Epithelial cell of esophagus (primary cell): ENCODE data around the gene ITGB1.

Experiments
- DNase-seq: peaks from one replicate; pipeline ENCODE4 v3.0.0; 2010; ENCODE audit warnings: low read depth
- H3K4me3 ChIP-seq: 2 replicates; pipeline ENCODE4 v1.5.1; 2011; ENCODE audit warnings: mild to moderate bottlenecking, low read length, control low read depth
- CTCF ChIP-seq: IDR thresholded peaks from 2 replicates; pipeline ENCODE4 v1.5.1; 2011; ENCODE audit warnings: low read depth, mild to moderate bottlenecking, low read length, control low read depth, inconsistent platforms; ENCODE audit not compliant: insufficient read depth; ENCODE audit errors: missing control alignments

ITGB1 gene

DNA sequence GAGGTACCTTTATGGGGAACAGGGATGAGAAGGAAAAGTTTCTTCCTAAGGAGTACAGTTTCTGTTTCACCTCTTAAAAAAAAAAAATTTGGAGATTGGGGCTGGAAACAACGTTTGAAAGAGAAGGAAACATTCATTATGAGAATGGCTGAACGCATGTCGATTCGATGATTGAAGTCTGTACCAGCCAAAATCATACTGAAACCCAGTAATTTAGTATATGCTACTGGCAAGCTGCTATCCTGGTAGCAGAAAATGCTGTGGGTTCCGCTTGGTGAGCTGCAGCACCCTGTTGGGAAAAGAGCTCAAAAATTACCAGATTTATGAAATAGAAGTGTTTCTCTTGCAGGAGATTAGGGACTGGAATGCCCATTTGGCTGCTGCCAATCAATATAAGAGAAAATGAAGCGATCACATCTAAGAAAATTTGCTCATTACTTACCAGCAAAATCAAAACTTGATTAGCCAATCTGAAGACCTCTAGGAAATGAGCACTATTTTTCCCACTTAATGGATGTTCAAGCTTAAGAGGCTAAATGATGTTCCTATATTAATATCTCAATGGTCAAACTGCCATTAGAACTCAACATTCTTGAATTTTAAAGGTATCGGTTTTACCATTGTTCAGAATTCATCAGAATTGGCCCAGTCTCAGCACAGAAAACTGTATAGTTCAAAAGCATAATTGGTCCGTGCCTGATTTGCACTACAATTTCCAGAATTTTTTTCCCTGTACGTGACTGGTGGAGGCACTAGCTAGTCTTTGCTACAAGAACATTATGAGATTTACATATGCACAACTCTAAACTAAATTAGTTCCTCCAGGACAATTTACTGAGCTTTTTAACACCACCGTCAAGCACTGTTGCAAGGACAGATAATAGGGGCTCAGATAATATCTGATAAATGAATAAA lies 1.2 kb upstream of the ITGB1 start:
- DNase-seq: no peak
- no peak for TF ChIP-seq CTCF

DNA sequence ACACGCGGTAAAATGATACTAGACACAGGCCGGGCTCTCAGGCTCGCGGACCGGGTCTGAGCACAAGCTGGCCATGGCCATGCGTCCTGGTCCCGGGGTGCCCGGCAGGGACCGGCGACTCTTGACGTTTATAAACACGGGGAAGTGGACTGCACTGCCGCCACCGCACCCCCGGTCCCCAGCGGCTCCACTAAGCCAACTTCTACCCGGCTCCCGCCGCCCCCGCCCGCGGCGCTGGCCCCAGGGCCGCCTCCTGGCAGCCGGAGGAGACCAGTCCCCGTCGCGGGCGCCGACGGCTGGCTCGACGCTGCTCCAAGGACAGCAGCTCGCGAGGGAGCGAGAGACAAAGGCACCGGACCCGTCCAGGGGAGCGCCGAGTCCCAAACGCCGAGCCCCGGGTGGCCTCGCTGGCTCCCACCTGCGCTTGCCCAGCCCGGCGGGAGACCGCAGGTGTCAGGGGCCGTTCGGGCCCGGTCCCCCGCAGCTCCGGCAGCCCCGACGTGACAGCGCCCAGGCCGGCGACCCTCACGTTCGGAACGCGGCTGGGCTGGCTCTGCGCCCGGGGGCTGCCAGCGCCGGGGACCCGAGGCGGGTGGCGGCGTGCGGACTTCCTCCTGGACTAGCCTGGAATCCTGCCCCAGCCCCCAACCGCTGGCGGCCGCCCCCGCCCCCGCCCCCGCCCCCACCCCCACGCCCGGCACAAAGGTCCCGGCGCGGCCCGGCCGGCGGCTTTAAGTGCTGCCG lies 517 bp downstream of the ITGB1 start:
- no peak for TF ChIP-seq CTCF
- DNase-seq: no peak
- H3K4me3 ChIP-seq: peak overlapping the region; percentile 75

More for the DNA sequence above, 1.2 kb upstream of the ITGB1 start:
- peak overlapping the region; percentile 78 for H3K4me3 ChIP-seq

DNA sequence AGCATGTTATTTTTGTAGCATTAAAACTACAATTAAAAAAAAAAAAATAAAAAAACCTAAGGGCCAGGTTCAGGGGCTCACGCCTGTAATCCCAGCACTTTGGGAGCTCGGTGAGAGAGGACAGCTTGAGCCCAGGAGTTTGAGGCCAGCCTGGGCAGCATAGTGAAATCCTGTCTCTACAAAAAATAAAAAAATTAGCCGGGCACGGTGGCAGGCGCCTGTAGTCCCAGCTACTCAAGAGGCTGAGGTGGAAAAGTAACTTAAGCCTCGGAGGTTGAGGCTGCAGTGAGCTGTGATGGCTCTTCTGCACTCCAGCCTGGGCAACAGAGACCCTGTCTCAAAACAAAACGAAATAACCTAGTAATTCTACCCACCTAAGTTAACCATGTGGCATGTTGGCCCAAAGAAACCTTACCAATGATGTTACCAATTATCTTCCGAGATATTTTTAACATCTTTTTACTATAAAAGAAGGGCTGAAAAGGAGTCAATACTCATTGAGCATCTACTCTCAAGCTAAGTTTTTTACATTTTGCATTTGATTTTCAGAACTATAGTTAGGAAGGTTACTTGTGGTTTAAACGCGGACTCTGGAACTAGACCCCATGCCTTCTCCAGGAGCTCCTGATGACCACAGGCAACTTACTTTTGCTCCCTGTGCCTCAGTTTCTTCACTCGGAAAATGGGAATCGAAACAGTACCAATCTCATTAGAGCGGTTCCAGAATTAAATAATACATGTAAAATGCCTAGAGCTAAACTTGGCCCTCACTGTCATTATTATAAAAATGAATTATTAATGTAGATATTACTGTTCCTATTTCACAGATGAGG lies 1.4 kb downstream of the ITGB1 start:
- peak overlapping the region; percentile 75 for H3K4me3 ChIP-seq
- no peak for DNase-seq
- no peak for TF ChIP-seq CTCF

DNA sequence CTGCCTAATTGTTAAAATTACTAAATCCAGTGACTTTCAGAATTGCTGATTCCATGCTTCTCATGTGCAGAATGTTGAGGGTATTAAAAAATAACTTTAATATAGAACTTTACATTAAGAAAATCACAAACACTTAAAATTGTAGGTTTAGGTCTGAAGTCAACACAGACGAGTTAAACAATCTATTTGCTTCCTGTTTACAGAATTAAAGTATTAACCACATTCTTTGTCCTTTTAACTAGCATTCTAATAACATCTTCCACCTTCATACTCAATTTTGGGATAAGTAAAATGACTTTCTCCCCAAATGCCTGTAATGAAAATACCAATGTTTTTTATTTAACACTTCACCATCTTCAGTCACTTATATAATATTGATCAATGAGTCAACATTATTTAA lies 2.2 kb downstream of the ITGB1 start:
- H3K4me3 ChIP-seq: peak overlapping the region; percentile 75
- TF ChIP-seq CTCF: no peak
- no peak for DNase-seq

DNA sequence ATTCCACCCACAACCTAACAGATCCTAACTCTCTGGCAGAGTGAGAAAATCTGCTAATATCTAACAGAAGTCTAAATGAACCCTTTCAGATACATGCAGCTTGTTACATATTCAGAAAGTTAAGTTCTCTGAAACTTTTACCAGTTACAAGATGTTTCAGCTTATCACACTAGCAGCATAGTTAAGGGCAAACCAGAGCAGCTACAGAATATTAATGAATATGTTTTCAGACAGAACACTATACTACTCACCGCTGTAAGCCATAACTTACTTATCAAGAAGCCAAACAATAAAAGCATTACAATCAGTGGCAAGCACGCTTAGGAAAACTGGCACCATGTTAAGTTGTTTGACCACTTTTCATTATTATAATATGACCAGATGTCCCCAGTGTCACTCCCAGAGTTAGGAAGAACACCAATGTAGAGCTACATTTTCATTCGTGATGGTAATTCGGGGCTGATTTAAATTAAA lies 2.7 kb downstream of the ITGB1 start:
- no peak for DNase-seq
- no peak for TF ChIP-seq CTCF
- H3K4me3 ChIP-seq: peak overlapping the region; percentile 75

DNA sequence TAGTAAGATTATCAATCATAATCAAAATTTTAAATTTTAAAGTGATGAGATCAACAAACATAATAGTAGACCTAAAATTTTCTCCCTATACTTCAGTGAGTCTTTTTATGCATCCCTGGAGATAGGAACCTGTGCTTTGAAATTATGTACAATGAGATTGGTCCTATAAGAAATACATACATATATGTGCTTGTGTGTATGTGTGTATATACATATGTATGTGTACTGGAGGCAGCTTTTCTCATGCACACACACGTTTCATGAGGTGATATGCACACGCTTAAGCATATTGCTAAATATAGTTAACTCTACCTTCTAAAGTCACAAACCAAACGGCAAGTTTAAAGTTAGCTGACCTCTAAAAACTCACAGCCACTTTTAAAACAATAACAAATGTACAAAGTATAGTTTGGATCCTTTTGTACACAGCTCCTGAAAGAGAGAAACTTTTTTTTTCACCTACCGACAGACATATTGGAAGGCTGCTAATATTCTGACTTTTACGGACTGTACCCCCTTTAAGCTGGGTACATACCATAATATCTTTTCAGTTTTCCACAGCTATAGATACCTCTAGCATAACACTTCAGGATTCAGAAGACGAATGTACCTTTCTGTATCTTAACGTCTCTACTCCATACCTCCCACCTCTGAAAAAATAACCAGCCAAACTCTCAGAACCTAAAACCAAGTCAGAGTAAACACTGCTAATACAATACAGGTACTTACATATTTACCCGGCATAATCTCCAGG lies 3.3 kb downstream of the ITGB1 start:
- no peak for TF ChIP-seq CTCF
- H3K4me3 ChIP-seq: peak overlapping the region; percentile 75
- no peak for DNase-seq
